ENCODE data around the gene NYAP2.

The NYAP2 gene

GRCh38 chr2:225413786-225414185, 14.3 kb downstream of the NYAP2 start:
- TF ChIP-seq CTCF (conservative IDR thresholded peaks at IDR 0.05) = no peak
- no peak overlapping the region for H3K27ac ChIP-seq

- TF ChIP-seq CTCF (conservative IDR thresholded peaks at IDR 0.05) = no peak
- H3K27ac ChIP-seq = no peak overlapping the region
Observed at GRCh38 chr2:225414902-225415301, 15.4 kb downstream of the NYAP2 start.

GRCh38 chr2:225415341-225415740, 15.8 kb downstream of the NYAP2 start:
- no peak for TF ChIP-seq CTCF (conservative IDR thresholded peaks at IDR 0.05)
- no peak overlapping the region for H3K27ac ChIP-seq

- H3K27ac ChIP-seq = no peak overlapping the region
- TF ChIP-seq CTCF (conservative IDR thresholded peaks at IDR 0.05) = no peak
Observed at GRCh38 chr2:225415792-225416191, 16.3 kb downstream of the NYAP2 start.

- no peak for TF ChIP-seq CTCF (conservative IDR thresholded peaks at IDR 0.05)
- no peak overlapping the region for H3K27ac ChIP-seq
Observed at GRCh38 chr2:225416616-225417367, 17.3 kb downstream of the NYAP2 start.

- H3K27ac ChIP-seq = no peak overlapping the region
- TF ChIP-seq CTCF (conservative IDR thresholded peaks at IDR 0.05) = no peak
Observed at GRCh38 chr2:225419033-225419432, 19.5 kb downstream of the NYAP2 start.

- no peak overlapping the region for H3K27ac ChIP-seq
- no peak for TF ChIP-seq CTCF (conservative IDR thresholded peaks at IDR 0.05)
Observed at GRCh38 chr2:225422145-225422544, 22.6 kb downstream of the NYAP2 start.

All from VCaP (cell line).